ENCODE results near the gene OLA1. TPM values are rescaled to one million over a fixed set of nuclear protein-coding genes. Genes with fewer than 3 reads are reported as not detected.

OLA1 gene
- polyA plus RNA-seq, 2 of the 4 experiments (the other 2 are of a cell fraction) = 127 to 226 TPM

GRCh38 chr2:174153757-174154680 lies 94.3 kb downstream of the OLA1 start:
- H3K4me3 ChIP-seq = no peak overlapping the region
- FAIRE-seq = no peak
- WGBS (ENCODE audit: missing lambda C conversion rate) = 78% methylated on average over 8 of the region's 8 CpGs
- ChIA-PET POLR2A (no interaction called here), CTCF (interaction anchor here (0.9 to 2.5 kb wide), 3 partner anchors 9 to 187 kb away, joined by 3 to 16 read pairs (median 4); no protein-coding TSS in a partner anchor)
- H3K9me3 ChIP-seq = no peaks in the 10 kb centered on the region
- TF ChIP-seq SREBF2 (IDR thresholded peaks at IDR 0.05) (no peak), MAFK (IDR thresholded peaks at IDR 0.05; ENCODE audit: partially characterized antibody) (no peak), PHF8 (IDR thresholded peaks at IDR 0.05; ENCODE audit: borderline replicate concordance, low read depth) (no peak), EHMT2 (IDR thresholded peaks at IDR 0.05; ENCODE audit: low read depth) (no peak), HEYL (CRISPR knock-in tag; IDR thresholded peaks at IDR 0.05) (no peak), EP300 (IDR thresholded peaks at IDR 0.05) (no peak), ZFP36 (IDR thresholded peaks at IDR 0.05; ENCODE audit: borderline replicate concordance, partially characterized antibody) (no peak), CTCF (IDR thresholded peaks at IDR 0.05) (no peak), RNF2 (IDR thresholded peaks at IDR 0.05; ENCODE audit: borderline replicate concordance, low read depth) (no peak), FOSL2 (IDR thresholded peaks at IDR 0.05) (no peak), FOSL2 (CRISPR knock-in tag; IDR thresholded peaks at IDR 0.05) (no peak)
- peak overlapping the region in 1 of 2 experiments; percentile 6; a peak in 1 of 6 replicates for H3K27ac ChIP-seq
- DNase-seq (ENCODE audit: low read depth in 1 of 2, low spot score in 1 of 2) = no peak
- H3K4me2 ChIP-seq = peak overlapping the region; percentile 27
- ATAC-seq = peak in 1 of 2 experiments; percentile 62; a peak in 2 of 6 replicates
- H3K4me1 ChIP-seq = peaks cover 22% of the 10 kb centered on the region

GRCh38 chr2:174149530-174149929 lies 98.8 kb downstream of the OLA1 start:
- POLR2A ChIA-PET = no interaction called here
- TF ChIP-seq MYC (IDR thresholded peaks at IDR 0.05; ENCODE audit: borderline replicate concordance, low read length) (no peak), MAFK (IDR thresholded peaks at IDR 0.05; ENCODE audit: partially characterized antibody) (peak; percentile 90)
- Histone ChIP-seq H3K27ac (no peak overlapping the region), H3K9me3 (no peaks in the 10 kb centered on the region), H3K4me3 (no peak overlapping the region), H3K4me2 (no peak overlapping the region), H3K4me1 (peaks cover 10% of the 10 kb centered on the region)
- CTCF ChIA-PET = no interaction called here
- WGBS (ENCODE audit: missing lambda C conversion rate) = 92% methylated on average over 2 of the region's 2 CpGs
- ATAC-seq = no peak
- FAIRE-seq = no peak
- no peak for DNase-seq (ENCODE audit: low read depth in 1 of 2, low spot score in 1 of 2)

- Histone ChIP-seq H3K4me1 (peaks cover 3% of the 10 kb centered on the region), H3K4me2 (no peak overlapping the region), H3K9me3 (no peaks in the 10 kb centered on the region), H3K27ac (no peak overlapping the region), H3K4me3 (no peak overlapping the region)
- WGBS (ENCODE audit: missing lambda C conversion rate) = 91% methylated on average over 2 of the region's 2 CpGs
- ChIA-PET CTCF (no interaction called here), POLR2A (no interaction called here)
- FAIRE-seq (no peak), DNase-seq (ENCODE audit: low read depth in 1 of 2, low spot score in 1 of 2) (no peak), ATAC-seq (no peak)
- no peak for TF ChIP-seq KDM5A (IDR thresholded peaks at IDR 0.05)
Measured at GRCh38 chr2:174148833-174149232, 99.5 kb downstream of the OLA1 start.

GRCh38 chr2:174145827-174146226 lies 102.5 kb downstream of the OLA1 start:
- 42% methylated on average over 2 of the region's 2 CpGs for WGBS (ENCODE audit: missing lambda C conversion rate)
- peak in 1 of 2 experiments; percentile 57 for DNase-seq (ENCODE audit: low read depth in 1 of 2, low spot score in 1 of 2)
- Histone ChIP-seq H3K4me3 (no peak overlapping the region), H3K27ac (no peak overlapping the region), H3K9me3 (no peaks in the 10 kb centered on the region), H3K4me1 (no peaks in the 10 kb centered on the region), H3K4me2 (no peak overlapping the region)
- CTCF ChIA-PET = interaction anchor here (0.9 to 1.4 kb wide), 5 partner anchors 8 to 196 kb away, joined by 3 to 5 read pairs (median 3); no protein-coding TSS in a partner anchor
- no peak for FAIRE-seq
- TF ChIP-seq TP53 (CRISPR knock-in tag; IDR thresholded peaks at IDR 0.05) (no peak), CEBPB (IDR thresholded peaks at IDR 0.05) (peak; percentile 80 to 92; a peak in 3 of 4 replicates), CTCF (IDR thresholded peaks at IDR 0.05) (0 out of 3 replicates have a peak, but pooled peaks have one; percentile 26)
- ATAC-seq = peak; percentile 43 to 78; a peak in 3 of 6 replicates
- POLR2A ChIA-PET = no interaction called here

All from A549 (cell line).